Gastrocnemius medialis (tissue), 4 donors: Measurements from ENCODE around the gene SSR1. TPM values are rescaled to one million over a fixed set of nuclear protein-coding genes. Genes with fewer than 3 reads are reported as not detected.
"Not testable (repeated sequence)": the region's sequence is repeated elsewhere in the genome, so short reads cannot be mapped to it uniquely, and the experiment has no call there.

Experiments used
- ATAC-seq, 2 donors: fragments of 150-250 bp; one replicate each; pipeline ENCODE4 v1.9.1; 2016
- DNase-seq, 2 donors: peaks; one replicate each; pipeline ENCODE4 v3.0.0-alpha.2; 2019
- H3K27ac ChIP-seq, 4 donors: fragments of 200-600 bp; sonication (generic); 1 replicate in 1 of 4; 2 replicates in 3 of 4; pipeline ENCODE4 v1.5.1; 2016 to 2018; ENCODE audit warnings: mild to moderate bottlenecking in 2 of 4, moderate library complexity in 1 of 4
- H3K27me3 ChIP-seq, 3 donors: fragments of 200-600 bp; sonication (generic) in 2 of 3; 1 replicate in 1 of 3; 2 replicates in 2 of 3; pipeline versions ENCODE4 v1.5.1 to v1.6.0; 2016 to 2019; ENCODE audit warnings: mild to moderate bottlenecking in 1 of 3, moderate library complexity in 1 of 3
- H3K36me3 ChIP-seq, 2 donors: fragments of 200-600 bp; sonication (generic) in 1 of 2; one replicate each; pipeline ENCODE4 v1.5.1; 2017 to 2018
- H3K4me1 ChIP-seq, 2 donors: fragments of 200-600 bp; sonication (generic) in 1 of 2; one replicate each; pipeline ENCODE4 v1.5.1; 2016 to 2017; ENCODE audit warnings: mild to moderate bottlenecking in 2 of 2
- H3K4me3 ChIP-seq, 4 donors: fragments of 200-600 bp; sonication (generic) in 3 of 4; 1 replicate in 1 of 4; 2 replicates in 3 of 4; pipeline ENCODE4 v1.5.1; 2016 to 2019; ENCODE audit warnings: mild to moderate bottlenecking in 2 of 4
- H3K9me3 ChIP-seq, 3 donors: fragments of 200-600 bp; sonication (generic) in 2 of 3; 1 replicate in 1 of 3; 2 replicates in 2 of 3; pipeline ENCODE4 v1.5.1; 2016 to 2019
- POLR2A ChIP-seq, 2 donors: fragments of 450-650 bp; IDR thresholded peaks; one replicate each; pipeline ENCODE4 v1.6.1; 2017; ENCODE audit warnings: antibody characterized with exemption in 2 of 2, mild to moderate bottlenecking in 2 of 2, moderate library complexity in 2 of 2
- in situ Hi-C, 4 donors: fragments of 200-750 bp; cut with MboI; loops; one replicate each; pipeline versions ENCODE4 v1.15.0 to v1.8.0; 2017; ENCODE audit warnings: low sequenced_read_pairs in 4 of 4
- intact Hi-C: fragments of 100-400 bp; cut with DNase I; formaldehyde crosslinking; loops from one replicate; pipeline ENCODE4 v1.15.1; 2023; ENCODE audit warnings: low total_unique reads
- total RNA-seq, 4 donors: library from RNA; depleted of rRNA; stranded (reverse); fragments of >200 nt; gene quantifications; one replicate each; pipeline versions ENCODE4 v1.1.0 to v1.2.3, GENCODE V29; 2016
- TF ChIP-seq, protein P1 (sequence below), 5 experiments: fragments of 450-650 bp in 3 of 5; fragments of 200-600 bp in 2 of 5; sonication (generic) in 2 of 5; IDR thresholded peaks in 4 of 5; conservative IDR thresholded peaks in 1 of 5; 1 replicate in 4 of 5; 2 replicates in 1 of 5; pipeline ENCODE4 v1.5.1; 2016 to 2019; ENCODE audit warnings: antibody characterized with exemption in 5 of 5, mild to moderate bottlenecking in 3 of 5, moderate library complexity in 3 of 5

Gene SSR1
- total RNA-seq, 4 donors from 2014 or later = 11.8 to 36.8 (median 18.6) TPM

DNA sequence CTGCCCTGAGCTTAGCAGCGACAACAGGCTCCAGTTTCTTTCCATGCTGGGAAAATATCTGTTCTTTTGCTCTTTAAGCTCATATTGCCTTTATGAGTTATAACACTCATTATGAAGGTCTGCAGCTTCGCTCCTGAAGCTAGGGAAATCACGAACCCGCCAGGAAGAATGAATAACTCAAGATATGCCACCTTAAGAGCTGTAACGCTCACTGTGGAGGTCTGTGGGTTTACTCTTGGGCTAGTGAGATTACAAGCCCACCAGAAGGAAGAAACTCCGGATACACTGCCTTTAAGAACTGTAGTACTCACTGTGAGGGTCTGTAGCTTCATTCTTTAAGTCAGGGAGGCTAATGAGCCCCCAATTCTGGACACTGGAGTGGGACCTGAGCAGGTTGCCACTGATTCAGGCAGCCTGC, 3.0 kb upstream of the SSR1 start:
- ATAC-seq (no peak), DNase-seq (no peak)
- Histone ChIP-seq H3K36me3 (no peaks in the 10 kb centered on the region), H3K9me3 (no peaks in the 10 kb centered on the region), H3K27me3 (no peaks in the 10 kb centered on the region), H3K4me3 (no peak overlapping the region), H3K4me1 (peaks cover 14 to 18% of the 10 kb centered on the region in 2 donors), H3K27ac (no peak overlapping the region)
- in situ Hi-C loops = no loop called here
- TF ChIP-seq POLR2A (IDR thresholded peaks at IDR 0.05) = no peak
- TF ChIP-seq, protein P1, sequence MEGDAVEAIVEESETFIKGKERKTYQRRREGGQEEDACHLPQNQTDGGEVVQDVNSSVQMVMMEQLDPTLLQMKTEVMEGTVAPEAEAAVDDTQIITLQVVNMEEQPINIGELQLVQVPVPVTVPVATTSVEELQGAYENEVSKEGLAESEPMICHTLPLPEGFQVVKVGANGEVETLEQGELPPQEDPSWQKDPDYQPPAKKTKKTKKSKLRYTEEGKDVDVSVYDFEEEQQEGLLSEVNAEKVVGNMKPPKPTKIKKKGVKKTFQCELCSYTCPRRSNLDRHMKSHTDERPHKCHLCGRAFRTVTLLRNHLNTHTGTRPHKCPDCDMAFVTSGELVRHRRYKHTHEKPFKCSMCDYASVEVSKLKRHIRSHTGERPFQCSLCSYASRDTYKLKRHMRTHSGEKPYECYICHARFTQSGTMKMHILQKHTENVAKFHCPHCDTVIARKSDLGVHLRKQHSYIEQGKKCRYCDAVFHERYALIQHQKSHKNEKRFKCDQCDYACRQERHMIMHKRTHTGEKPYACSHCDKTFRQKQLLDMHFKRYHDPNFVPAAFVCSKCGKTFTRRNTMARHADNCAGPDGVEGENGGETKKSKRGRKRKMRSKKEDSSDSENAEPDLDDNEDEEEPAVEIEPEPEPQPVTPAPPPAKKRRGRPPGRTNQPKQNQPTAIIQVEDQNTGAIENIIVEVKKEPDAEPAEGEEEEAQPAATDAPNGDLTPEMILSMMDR (IDR thresholded peaks at IDR 0.05 in 4 of 5, conservative IDR thresholded peaks at IDR 0.05 in 1 of 5) = no peak
- intact Hi-C loops = no loop called here

DNA sequence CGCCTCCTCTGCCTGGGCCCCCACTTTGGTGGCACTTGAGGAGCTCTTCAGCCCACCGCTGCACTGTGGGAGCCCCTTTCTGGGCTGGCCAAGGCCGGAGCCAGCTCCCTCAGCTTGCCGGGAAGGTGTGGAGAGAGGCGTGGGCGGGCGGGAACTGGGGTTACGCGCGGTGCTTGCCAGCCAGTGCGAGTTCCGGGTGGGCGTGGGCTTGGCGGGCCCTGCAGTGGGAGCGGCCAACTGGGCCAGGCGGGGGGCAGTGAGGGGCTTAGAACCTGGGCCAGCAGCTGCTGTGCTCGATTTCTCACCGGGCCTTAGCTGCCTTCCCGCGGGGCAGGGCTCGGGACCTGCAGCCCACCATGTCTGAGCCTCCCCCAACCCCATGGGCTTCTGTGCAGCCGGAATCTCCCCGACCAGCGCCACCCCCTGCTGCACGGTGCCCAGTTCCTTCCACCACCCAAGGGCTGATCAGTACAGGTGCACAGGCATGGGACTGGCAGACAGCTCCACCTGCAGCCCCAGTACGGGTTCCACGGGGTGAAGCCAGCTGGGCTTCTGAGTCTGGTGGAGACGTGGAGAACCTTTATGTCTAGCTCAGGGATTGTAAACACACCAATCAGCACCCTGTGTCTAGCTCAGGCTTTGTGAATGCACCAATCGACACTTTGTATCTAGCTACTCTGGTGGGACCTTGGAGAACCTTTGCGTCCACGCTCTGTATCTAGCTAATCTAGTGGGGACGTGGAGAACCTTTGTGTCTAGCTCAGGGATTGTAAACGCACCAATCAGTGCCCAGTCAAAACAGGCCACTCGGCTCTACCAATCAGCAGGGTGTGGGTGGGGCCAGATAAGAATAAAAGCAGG, 2.3 kb upstream of the SSR1 start:
- H3K27me3 ChIP-seq, intact Hi-C loops, H3K27ac ChIP-seq, H3K4me3 ChIP-seq, H3K36me3 ChIP-seq, in situ Hi-C loops, DNase-seq, ATAC-seq, H3K9me3 ChIP-seq: not testable (repeated sequence)
- peaks cover 14 to 19% of the 10 kb centered on the region in 2 donors for H3K4me1 ChIP-seq

GRCh38 chr6:7314414-7314813, 1.4 kb upstream of the SSR1 start:
- H3K36me3 ChIP-seq = peaks cover 0 to 4% of the 10 kb centered on the region in 2 donors

GRCh38 chr6:7313505-7314165, 636 bp upstream of the SSR1 start:
- ATAC-seq (peak in 1 of 2 donors; percentile 1), DNase-seq (no peak)
- Histone ChIP-seq H3K4me1 (peaks cover 14 to 19% of the 10 kb centered on the region in 2 donors), H3K36me3 (peaks cover 0 to 11% of the 10 kb centered on the region in 2 donors), H3K4me3 (peak overlapping the region; percentile 83 to 100 (median 96)), H3K27me3 (no peaks in the 10 kb centered on the region), H3K9me3 (no peaks in the 10 kb centered on the region), H3K27ac (peak overlapping the region; percentile 85 to 98 (median 96))
- intact Hi-C loops = loop anchor here (1.0 to 5.0 kb wide), 3 partner anchors 76 to 591 kb away; partner anchors contain the start of genes CAGE1, RIOK1 and SNRNP48
- in situ Hi-C loops = no loop called here
- TF ChIP-seq, protein P1 (IDR thresholded peaks at IDR 0.05 in 4 of 5, conservative IDR thresholded peaks at IDR 0.05 in 1 of 5) = no peak
- TF ChIP-seq POLR2A (IDR thresholded peaks at IDR 0.05) = no peak

More at GRCh38 chr6:7314414-7314813, 1.4 kb upstream of the SSR1 start:
- in situ Hi-C loops (no loop called here), intact Hi-C loops (loop anchor here (5.0 kb wide), 1 partner anchor 592 kb away; no protein-coding TSS in a partner anchor)
- peaks cover 14 to 19% of the 10 kb centered on the region in 2 donors for H3K4me1 ChIP-seq
- H3K9me3 ChIP-seq = no peaks in the 10 kb centered on the region
- H3K27ac ChIP-seq = no peak overlapping the region
- no peak overlapping the region for H3K4me3 ChIP-seq
- no peaks in the 10 kb centered on the region for H3K27me3 ChIP-seq
- TF ChIP-seq, protein P1 (IDR thresholded peaks at IDR 0.05 in 4 of 5, conservative IDR thresholded peaks at IDR 0.05 in 1 of 5) = no peak
- TF ChIP-seq POLR2A (IDR thresholded peaks at IDR 0.05) = no peak
- no peak for ATAC-seq
- no peak for DNase-seq
